ENCODE measurements around the gene UGT1A5. TPM values are rescaled to one million over a fixed set of nuclear protein-coding genes. Genes with fewer than 3 reads are reported as not detected.

Gene UGT1A5
- total RNA-seq, 1 donor from 2014 or later: not detected

DNA sequence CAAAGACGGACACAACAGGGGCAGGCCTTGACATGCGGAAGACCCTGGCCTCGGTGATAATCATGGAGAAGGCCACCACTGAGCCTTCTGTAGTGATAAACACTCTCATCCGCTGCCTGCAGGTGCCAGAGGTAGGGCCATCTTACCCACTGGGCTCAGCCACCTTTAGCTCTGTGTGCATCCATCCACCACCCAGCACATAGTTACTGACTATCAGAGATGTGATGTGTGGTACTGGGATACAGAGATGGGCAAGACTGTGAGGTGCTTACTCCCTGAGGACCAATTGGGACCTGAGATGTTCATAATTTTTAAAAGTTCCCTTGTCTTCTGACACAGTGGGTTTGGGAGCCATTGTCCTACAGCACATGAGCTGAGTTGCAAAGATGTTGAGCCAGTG, 67.0 kb downstream of the UGT1A5 start:
- peaks cover 16% of the 10 kb centered on the region for H3K9me3 ChIP-seq (replicated peaks)
- H3K4me1 ChIP-seq: no peaks in the 10 kb centered on the region
- no peak overlapping the region for H3K27ac ChIP-seq (replicated peaks)
- TF ChIP-seq, protein P1, sequence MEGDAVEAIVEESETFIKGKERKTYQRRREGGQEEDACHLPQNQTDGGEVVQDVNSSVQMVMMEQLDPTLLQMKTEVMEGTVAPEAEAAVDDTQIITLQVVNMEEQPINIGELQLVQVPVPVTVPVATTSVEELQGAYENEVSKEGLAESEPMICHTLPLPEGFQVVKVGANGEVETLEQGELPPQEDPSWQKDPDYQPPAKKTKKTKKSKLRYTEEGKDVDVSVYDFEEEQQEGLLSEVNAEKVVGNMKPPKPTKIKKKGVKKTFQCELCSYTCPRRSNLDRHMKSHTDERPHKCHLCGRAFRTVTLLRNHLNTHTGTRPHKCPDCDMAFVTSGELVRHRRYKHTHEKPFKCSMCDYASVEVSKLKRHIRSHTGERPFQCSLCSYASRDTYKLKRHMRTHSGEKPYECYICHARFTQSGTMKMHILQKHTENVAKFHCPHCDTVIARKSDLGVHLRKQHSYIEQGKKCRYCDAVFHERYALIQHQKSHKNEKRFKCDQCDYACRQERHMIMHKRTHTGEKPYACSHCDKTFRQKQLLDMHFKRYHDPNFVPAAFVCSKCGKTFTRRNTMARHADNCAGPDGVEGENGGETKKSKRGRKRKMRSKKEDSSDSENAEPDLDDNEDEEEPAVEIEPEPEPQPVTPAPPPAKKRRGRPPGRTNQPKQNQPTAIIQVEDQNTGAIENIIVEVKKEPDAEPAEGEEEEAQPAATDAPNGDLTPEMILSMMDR (IDR thresholded peaks at IDR 0.05; ENCODE audit: borderline replicate concordance): no peak
- no peak overlapping the region for H3K4me3 ChIP-seq
- DNase-seq: no peak
- peaks cover 27% of the 10 kb centered on the region for H3K27me3 ChIP-seq (ENCODE audit: low read depth)
- no peaks in the 10 kb centered on the region for H3K36me3 ChIP-seq
- intact Hi-C loops (cut with micrococcal nuclease): no loop called here

DNA sequence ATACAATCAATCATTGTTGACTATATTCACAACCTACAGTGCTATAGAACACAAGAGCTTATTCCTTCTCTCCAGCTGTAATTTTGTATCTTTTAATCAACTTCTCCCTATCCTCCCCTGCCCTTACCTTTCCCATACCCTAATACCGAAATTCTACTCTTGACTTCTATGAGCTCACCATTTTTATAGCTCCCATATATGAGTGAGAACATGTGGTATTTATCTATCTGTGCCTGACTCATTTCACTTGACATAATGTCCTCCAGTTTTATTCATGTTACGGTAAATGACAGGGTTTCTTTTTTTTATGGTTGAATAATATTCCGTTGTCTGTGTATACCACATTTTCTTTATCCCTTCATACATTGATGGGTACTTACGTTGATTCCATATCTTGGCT, 68.1 kb downstream of the UGT1A5 start:
- no peak for DNase-seq
- intact Hi-C loops (cut with micrococcal nuclease): no loop called here
- H3K4me1 ChIP-seq: no peaks in the 10 kb centered on the region
- H3K36me3 ChIP-seq: no peaks in the 10 kb centered on the region
- peaks cover 35% of the 10 kb centered on the region for H3K27me3 ChIP-seq (ENCODE audit: low read depth)
- TF ChIP-seq, protein P1 (IDR thresholded peaks at IDR 0.05; ENCODE audit: borderline replicate concordance): no peak
- peaks cover 11% of the 10 kb centered on the region for H3K9me3 ChIP-seq (replicated peaks)
- H3K4me3 ChIP-seq: no peak overlapping the region
- H3K27ac ChIP-seq (replicated peaks): no peak overlapping the region

DNA sequence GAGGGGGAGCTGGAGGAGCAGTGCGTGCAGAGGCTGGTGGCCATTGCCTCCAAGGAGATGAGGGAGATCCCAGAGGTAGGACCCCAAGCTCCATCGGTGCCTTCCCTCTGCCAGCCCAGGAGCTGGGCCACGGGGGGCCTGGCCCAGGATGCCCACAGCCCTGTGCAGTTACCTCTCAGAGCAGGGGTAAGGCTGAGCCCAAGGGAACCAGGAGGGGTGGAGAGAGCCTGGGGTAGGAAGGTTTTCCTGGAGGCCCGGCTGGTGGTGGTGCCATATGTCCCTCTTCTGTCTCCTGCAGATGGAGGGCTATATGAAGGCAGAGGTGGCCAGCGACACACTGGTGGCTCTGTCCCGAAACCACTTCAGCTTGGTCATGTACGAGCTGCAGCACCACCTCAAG, 76.8 kb downstream of the UGT1A5 start:
- TF ChIP-seq, protein P1 (IDR thresholded peaks at IDR 0.05; ENCODE audit: borderline replicate concordance): no peak
- Histone ChIP-seq H3K9me3 (replicated peaks) (no peaks in the 10 kb centered on the region), H3K27me3 (ENCODE audit: low read depth) (peaks cover 20% of the 10 kb centered on the region), H3K36me3 (no peaks in the 10 kb centered on the region), H3K27ac (replicated peaks) (no peak overlapping the region), H3K4me1 (no peaks in the 10 kb centered on the region), H3K4me3 (no peak overlapping the region)
- DNase-seq: no peak
- intact Hi-C loops (cut with micrococcal nuclease): no loop called here

DNA sequence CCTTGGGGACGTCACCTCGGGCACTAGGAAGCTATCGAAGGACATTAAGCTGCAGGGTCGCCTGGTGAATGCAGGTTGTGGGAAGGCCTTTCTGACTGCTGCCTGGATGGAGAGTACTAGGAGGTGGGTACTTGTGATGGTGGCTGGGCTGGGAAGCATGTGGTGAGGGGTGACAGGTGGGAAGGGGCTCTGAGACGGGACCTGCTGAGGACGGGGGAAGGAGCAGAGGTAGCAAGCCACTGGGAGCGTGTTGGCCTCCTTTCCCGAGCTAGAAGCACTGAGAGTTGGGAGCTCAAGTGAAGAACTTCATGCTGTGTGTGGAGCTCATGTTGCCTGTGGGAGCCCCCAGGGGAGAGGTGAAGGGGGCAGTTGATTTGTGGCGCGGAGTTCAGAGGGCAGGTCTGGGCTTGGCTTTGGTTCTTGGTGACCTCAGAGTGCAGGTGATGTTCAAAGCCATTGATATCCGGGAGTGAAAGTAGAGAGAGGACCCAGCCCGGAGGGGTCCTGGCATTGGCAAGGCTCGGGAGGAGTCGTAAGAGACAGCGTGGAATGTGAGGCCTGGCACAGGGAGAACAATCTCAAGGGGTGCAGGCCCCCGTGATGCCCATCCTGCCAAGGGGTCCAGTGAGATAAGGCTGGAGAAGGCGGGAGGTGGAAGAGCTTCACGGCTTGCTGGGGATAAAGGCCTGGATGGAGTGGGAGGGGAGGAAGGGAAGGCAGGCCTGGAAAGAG, 78.6 kb downstream of the UGT1A5 start:
- DNase-seq: no peak
- no peaks in the 10 kb centered on the region for H3K4me1 ChIP-seq
- intact Hi-C loops (cut with micrococcal nuclease): no loop called here
- TF ChIP-seq, protein P1 (IDR thresholded peaks at IDR 0.05; ENCODE audit: borderline replicate concordance): no peak
- no peak overlapping the region for H3K27ac ChIP-seq (replicated peaks)
- H3K9me3 ChIP-seq (replicated peaks): no peaks in the 10 kb centered on the region
- peaks cover 13% of the 10 kb centered on the region for H3K27me3 ChIP-seq (ENCODE audit: low read depth)
- H3K36me3 ChIP-seq: no peaks in the 10 kb centered on the region
- no peak overlapping the region for H3K4me3 ChIP-seq

DNA sequence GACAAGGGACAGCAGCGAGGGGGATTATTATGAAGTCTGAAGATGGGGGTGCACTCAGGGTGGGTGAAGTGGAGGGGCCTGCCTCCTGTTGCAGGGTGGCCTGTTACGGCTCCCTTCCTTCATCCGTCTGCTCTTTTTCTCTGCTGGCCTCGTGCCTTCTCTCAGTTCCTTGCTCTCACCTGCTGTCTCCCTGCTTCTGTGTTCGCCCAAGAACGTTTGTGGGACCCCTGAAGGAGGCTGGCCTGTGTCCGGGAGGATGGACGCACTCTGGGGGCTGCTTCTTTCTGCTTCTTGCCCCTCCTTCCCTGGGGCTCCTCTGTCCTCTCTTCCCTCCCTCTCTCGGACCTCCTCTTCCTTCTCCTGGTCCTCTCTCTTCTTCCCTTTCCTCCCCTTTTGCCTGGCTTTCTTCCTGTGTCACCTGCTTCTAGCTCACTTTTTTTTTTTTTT, 79.2 kb downstream of the UGT1A5 start:
- intact Hi-C loops (cut with micrococcal nuclease): no loop called here
- no peaks in the 10 kb centered on the region for H3K9me3 ChIP-seq (replicated peaks)
- no peak overlapping the region for H3K27ac ChIP-seq (replicated peaks)
- H3K27me3 ChIP-seq (ENCODE audit: low read depth): peaks cover 13% of the 10 kb centered on the region
- no peak for DNase-seq
- no peaks in the 10 kb centered on the region for H3K4me1 ChIP-seq
- TF ChIP-seq, protein P1 (IDR thresholded peaks at IDR 0.05; ENCODE audit: borderline replicate concordance): no peak
- no peaks in the 10 kb centered on the region for H3K36me3 ChIP-seq
- H3K4me3 ChIP-seq: no peak overlapping the region
